HG02885 (cell line): ENCODE measurements around the gene RNF145.
"Not testable (repeated sequence)": the region's sequence is repeated elsewhere in the genome, so short reads cannot be mapped to it uniquely, and the experiment has no call there.

Source experiments
- ATAC-seq: cut with Tn5 transposase; IDR thresholded peaks from one replicate; pipeline ENCODE4 v1.9.1; 2021; ENCODE audit warnings: mild to moderate bottlenecking; ENCODE audit not compliant: unreplicated experiment, poor library complexity

RNF145 gene

GRCh38 chr5:159123189-159123588 lies 86.2 kb downstream of the RNF145 start:
- no peak for ATAC-seq

- no peak for ATAC-seq
Measured at GRCh38 chr5:159121061-159121460, 88.3 kb downstream of the RNF145 start.

- ATAC-seq: no peak
Measured at GRCh38 chr5:159120446-159120845, 88.9 kb downstream of the RNF145 start.

- ATAC-seq: not testable (repeated sequence)
Measured at GRCh38 chr5:159119842-159120241, 89.5 kb downstream of the RNF145 start.

- ATAC-seq: not testable (repeated sequence)
Measured at GRCh38 chr5:159118958-159119659, 90.2 kb downstream of the RNF145 start.

- no peak for ATAC-seq
Measured at GRCh38 chr5:159113405-159113804, 95.9 kb downstream of the RNF145 start.

GRCh38 chr5:159112436-159112835 lies 96.9 kb downstream of the RNF145 start:
- ATAC-seq: no peak
